Prostate gland (tissue), 2 donors: ENCODE results near the gene BRF1.

Source experiments
- POLR2A ChIP-seq: fragments of 450-650 bp; IDR thresholded peaks from one replicate; pipeline ENCODE4 v1.6.1; 2016; ENCODE audit warnings: antibody characterized with exemption, mild to moderate bottlenecking
- POLR2AphosphoS5 ChIP-seq: sonication (generic); formaldehyde crosslinking; IDR thresholded peaks from one replicate; pipeline ENCODE4 v1.6.1; 2017; ENCODE audit warnings: antibody characterized with exemption
- TF ChIP-seq, protein P1 (sequence below), 4 experiments: fragments of 200-600 bp in 2 of 4; fragments of 450-650 bp in 2 of 4; sonication (generic) in 2 of 4; IDR thresholded peaks; 1 replicate in 3 of 4; 2 replicates in 1 of 4; pipeline ENCODE4 v1.5.1; 2016 to 2019; ENCODE audit warnings: antibody characterized with exemption in 4 of 4, mild to moderate bottlenecking in 2 of 4, moderate library complexity in 2 of 4

DNA sequence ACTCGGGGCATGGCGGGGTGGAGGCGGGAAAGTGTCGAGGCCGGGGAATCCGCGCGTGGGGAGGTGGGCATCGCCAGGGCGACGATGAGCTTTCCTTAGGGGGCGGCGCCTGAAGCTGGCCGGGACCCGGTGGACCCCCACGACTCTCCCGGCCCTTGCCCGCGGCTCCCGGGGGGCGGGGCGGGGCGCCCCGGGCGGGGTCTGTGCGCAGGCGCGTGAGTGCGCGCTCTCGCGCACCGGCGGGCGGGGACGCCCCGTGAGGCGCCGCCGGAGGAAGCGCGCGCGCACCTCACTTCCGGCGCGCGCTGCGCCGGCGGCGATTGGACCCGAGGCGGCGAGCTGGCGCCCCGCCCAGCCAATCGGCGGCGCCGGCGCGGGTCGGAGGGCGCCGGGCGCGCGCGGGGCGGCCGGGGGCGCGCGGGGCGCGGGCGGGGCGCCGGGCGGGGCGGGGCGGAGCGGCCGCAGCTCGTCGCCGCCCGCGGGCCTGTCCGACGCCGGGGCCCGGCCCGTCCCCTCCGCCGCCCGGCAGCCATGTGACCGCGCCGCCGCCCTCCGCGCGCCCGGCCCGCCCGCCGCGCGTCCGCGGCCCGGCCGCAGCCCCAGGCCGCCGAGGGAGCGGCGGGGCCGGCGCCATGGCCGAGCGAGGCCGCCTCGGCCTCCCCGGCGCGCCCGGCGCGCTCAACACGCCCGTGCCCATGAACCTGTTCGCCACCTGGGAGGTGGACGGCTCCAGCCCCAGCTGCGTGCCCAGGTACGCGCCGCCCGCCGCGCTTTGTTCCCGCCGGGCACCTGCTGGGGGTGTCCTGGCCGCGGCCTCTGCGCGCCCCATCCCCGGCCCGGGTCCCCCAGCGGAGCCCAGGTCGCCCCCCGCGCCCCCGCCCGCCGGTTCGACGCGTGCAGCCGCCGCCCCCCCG lies 13.7 kb upstream of the BRF1 start, which contains the start of gene PACS2:
- TF ChIP-seq, protein P1, sequence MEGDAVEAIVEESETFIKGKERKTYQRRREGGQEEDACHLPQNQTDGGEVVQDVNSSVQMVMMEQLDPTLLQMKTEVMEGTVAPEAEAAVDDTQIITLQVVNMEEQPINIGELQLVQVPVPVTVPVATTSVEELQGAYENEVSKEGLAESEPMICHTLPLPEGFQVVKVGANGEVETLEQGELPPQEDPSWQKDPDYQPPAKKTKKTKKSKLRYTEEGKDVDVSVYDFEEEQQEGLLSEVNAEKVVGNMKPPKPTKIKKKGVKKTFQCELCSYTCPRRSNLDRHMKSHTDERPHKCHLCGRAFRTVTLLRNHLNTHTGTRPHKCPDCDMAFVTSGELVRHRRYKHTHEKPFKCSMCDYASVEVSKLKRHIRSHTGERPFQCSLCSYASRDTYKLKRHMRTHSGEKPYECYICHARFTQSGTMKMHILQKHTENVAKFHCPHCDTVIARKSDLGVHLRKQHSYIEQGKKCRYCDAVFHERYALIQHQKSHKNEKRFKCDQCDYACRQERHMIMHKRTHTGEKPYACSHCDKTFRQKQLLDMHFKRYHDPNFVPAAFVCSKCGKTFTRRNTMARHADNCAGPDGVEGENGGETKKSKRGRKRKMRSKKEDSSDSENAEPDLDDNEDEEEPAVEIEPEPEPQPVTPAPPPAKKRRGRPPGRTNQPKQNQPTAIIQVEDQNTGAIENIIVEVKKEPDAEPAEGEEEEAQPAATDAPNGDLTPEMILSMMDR (IDR thresholded peaks at IDR 0.05), result no peak
- TF ChIP-seq POLR2A, result no peak
- TF ChIP-seq POLR2AphosphoS5, result no peak
